PC-3 (cell line): ENCODE results near the gene SLC7A6. TPM values are rescaled to one million over a fixed set of nuclear protein-coding genes. Genes with fewer than 3 reads are reported as not detected.

Source experiments
- ATAC-seq: fragments of 200-7000 bp; cut with Tn5 transposase; 2 replicates; pipeline ENCODE4 v1.9.1; 2020; ENCODE audit warnings: mild to moderate bottlenecking, moderate library complexity
- BruUV-seq: library from RNA; stranded (reverse); fragments of 400-500 nt; replicated peaks from 2 replicates; lab custom pipeline; 2021; lab: Mats Ljungman, UMichigan
- CTCF ChIA-PET: fragments of 300-600 bp; sonication (Branson Sonifier 250); formaldehyde crosslinking; loops from one replicate; lab custom pipeline; 2022; ENCODE audit warnings: antibody characterized with exemption; lab: Charles Lee
- POLR2A ChIA-PET: fragments of 300-600 bp; sonication (Branson Sonifier 250); formaldehyde crosslinking; loops from one replicate; lab custom pipeline; 2022; ENCODE audit warnings: antibody characterized with exemption; ENCODE audit not compliant: unreplicated experiment; lab: Charles Lee
- DNase-seq: peaks from one replicate; pipeline ENCODE4 v3.0.0-alpha.2; 2015
- H2AFZ ChIP-seq: fragments of 300-600 bp; sonication (generic); 2 replicates; pipeline ENCODE4 v1.6.0; 2016; ENCODE audit warnings: antibody characterized with exemption, low read length
- H3F3A ChIP-seq: fragments of 300-600 bp; sonication (generic); one replicate; pipeline ENCODE4 v1.6.0; 2017; ENCODE audit warnings: antibody characterized with exemption, low read length, control low read depth, mild to moderate bottlenecking; ENCODE audit not compliant: unreplicated experiment
- H3K27ac ChIP-seq: fragments of 300-600 bp; sonication (generic); 2 replicates; pipeline ENCODE4 v1.5.1; 2016; ENCODE audit warnings: mild to moderate bottlenecking, low read length
- H3K27me3 ChIP-seq: fragments of 300-600 bp; sonication (generic); 2 replicates; pipeline ENCODE4 v1.6.1; 2016; ENCODE audit warnings: low read length, mixed read lengths
- H3K36me3 ChIP-seq: fragments of 300-600 bp; sonication (generic); 2 replicates; pipeline ENCODE4 v1.6.1; 2016; ENCODE audit warnings: low read depth, mixed run types, low read length, mixed read lengths
- H3K4me1 ChIP-seq: fragments of 300-600 bp; sonication (generic); 2 replicates; pipeline ENCODE4 v1.5.1; 2016; ENCODE audit warnings: low read length; ENCODE audit not compliant: insufficient read depth
- H3K4me2 ChIP-seq: fragments of 300-600 bp; sonication (generic); 2 replicates; pipeline ENCODE4 v1.6.0; 2016; ENCODE audit warnings: low read length
- H3K4me3 ChIP-seq: fragments of 300-600 bp; sonication (generic); 2 replicates; pipeline ENCODE4 v1.5.1; 2016; ENCODE audit warnings: mild to moderate bottlenecking, low read length, mixed read lengths
- H3K79me2 ChIP-seq: fragments of 300-600 bp; sonication (generic); 2 replicates; pipeline ENCODE4 v1.6.1; 2017; ENCODE audit warnings: low read length, mixed read lengths
- H3K9ac ChIP-seq: fragments of 300-600 bp; sonication (generic); 2 replicates; pipeline ENCODE4 v1.6.0; 2016; ENCODE audit warnings: mild to moderate bottlenecking, low read length
- H3K9me2 ChIP-seq: fragments of 300-600 bp; sonication (generic); replicated peaks from 2 replicates; pipeline ENCODE4 v1.6.1; 2016; ENCODE audit warnings: mixed run types, low read length, mixed read lengths
- H3K9me3 ChIP-seq: fragments of 300-600 bp; sonication (generic); 2 replicates; pipeline ENCODE4 v1.6.1; 2016; ENCODE audit warnings: low read length, mixed read lengths
- H4K20me1 ChIP-seq: fragments of 300-600 bp; sonication (generic); 2 replicates; pipeline ENCODE4 v1.6.1; 2016; ENCODE audit warnings: low read length, mixed read lengths
- CTCF ChIP-seq: fragments of 300-600 bp; sonication (generic); conservative IDR thresholded peaks from 2 replicates; pipeline ENCODE4 v1.5.1; 2017; ENCODE audit warnings: antibody characterized with exemption, low read depth, mild to moderate bottlenecking, low read length
- EZH2 ChIP-seq: fragments of 300-600 bp; sonication (generic); IDR thresholded peaks from one replicate; pipeline ENCODE4 v1.6.1; 2017; ENCODE audit warnings: antibody characterized with exemption, mild to moderate bottlenecking, low read length; ENCODE audit not compliant: unreplicated experiment
- EZH2phosphoT487 ChIP-seq: fragments of 300-600 bp; sonication (generic); IDR thresholded peaks from 2 replicates; pipeline ENCODE4 v1.6.1; 2018; ENCODE audit warnings: mild to moderate bottlenecking, antibody characterized with exemption, low read length, borderline replicate concordance
- intact Hi-C: fragments of 100-400 bp; cut with micrococcal nuclease; formaldehyde crosslinking; loops from 2 replicates; pipeline ENCODE4 v1.9.0; 2023
- total RNA-seq: library from RNA; depleted of rRNA; stranded (reverse); fragments of >200 nt; gene quantifications from 2 replicates; pipeline ENCODE4 v1.2.3, GENCODE V29; 2014

SLC7A6 gene
- total RNA-seq, 1 experiment from 2014 or later = 24.7 TPM

GRCh38 chr16:68347605-68348004 lies 83.3 kb downstream of the SLC7A6 start:
- H3F3A ChIP-seq = no peaks in the 10 kb centered on the region
- H2AFZ ChIP-seq = no peak overlapping the region
- TF ChIP-seq EZH2 (no peak), CTCF (no peak), EZH2phosphoT487 (no peak)
- no peak for ATAC-seq
- no peak for DNase-seq
- no peaks in the 10 kb centered on the region; the same call in 1 of the 2 replicates for H3K36me3 ChIP-seq
- ChIA-PET CTCF (no interaction called here), POLR2A (no interaction called here)
- H3K27me3 ChIP-seq = no peaks in the 10 kb centered on the region
- H3K4me3 ChIP-seq = no peak overlapping the region
- H3K9ac ChIP-seq = no peak overlapping the region
- intact Hi-C loops = no loop called here
- BruUV-seq = no TSS peak
- no peaks in the 10 kb centered on the region for H4K20me1 ChIP-seq
- H3K4me2 ChIP-seq = no peak overlapping the region
- no peak overlapping the region for H3K27ac ChIP-seq
- H3K9me3 ChIP-seq = no peaks in the 10 kb centered on the region
- no peaks in the 10 kb centered on the region for H3K79me2 ChIP-seq
- no peaks in the 10 kb centered on the region for H3K4me1 ChIP-seq
- no peaks in the 10 kb centered on the region for H3K9me2 ChIP-seq

GRCh38 chr16:68348639-68349445 lies 84.5 kb downstream of the SLC7A6 start:
- no peaks in the 10 kb centered on the region for H3K79me2 ChIP-seq
- DNase-seq (no peak), ATAC-seq (no peak)
- ChIA-PET CTCF (no interaction called here), POLR2A (no interaction called here)
- no peaks in the 10 kb centered on the region for H3K27me3 ChIP-seq
- no peak for TF ChIP-seq CTCF
- no peak for TF ChIP-seq EZH2
- TF ChIP-seq EZH2phosphoT487 = no peak
- no peaks in the 10 kb centered on the region for H3F3A ChIP-seq
- no peak overlapping the region for H3K4me2 ChIP-seq
- no peaks in the 10 kb centered on the region for H3K9me3 ChIP-seq
- intact Hi-C loops = no loop called here
- H3K27ac ChIP-seq = no peak overlapping the region
- no peak overlapping the region for H3K9ac ChIP-seq
- H3K9me2 ChIP-seq = no peaks in the 10 kb centered on the region
- no peak overlapping the region for H2AFZ ChIP-seq
- H3K4me1 ChIP-seq = no peaks in the 10 kb centered on the region
- BruUV-seq = no TSS peak
- no peaks in the 10 kb centered on the region for H4K20me1 ChIP-seq
- H3K4me3 ChIP-seq = no peak overlapping the region
- no peaks in the 10 kb centered on the region for H3K36me3 ChIP-seq

GRCh38 chr16:68349838-68350410 lies 85.6 kb downstream of the SLC7A6 start:
- POLR2A ChIA-PET = no interaction called here
- no peaks in the 10 kb centered on the region for H3K36me3 ChIP-seq
- no peaks in the 10 kb centered on the region for H3K9me3 ChIP-seq
- H4K20me1 ChIP-seq = no peaks in the 10 kb centered on the region
- no peaks in the 10 kb centered on the region for H3F3A ChIP-seq
- intact Hi-C loops = no loop called here
- CTCF ChIA-PET = no interaction called here
- no peak overlapping the region for H2AFZ ChIP-seq
- H3K4me2 ChIP-seq = no peak overlapping the region
- no peaks in the 10 kb centered on the region for H3K9me2 ChIP-seq
- H3K27ac ChIP-seq = no peak overlapping the region
- H3K4me3 ChIP-seq = no peak overlapping the region
- no TSS peak for BruUV-seq
- no peak for TF ChIP-seq EZH2phosphoT487
- TF ChIP-seq EZH2 = no peak
- TF ChIP-seq CTCF = no peak
- H3K4me1 ChIP-seq = no peaks in the 10 kb centered on the region
- no peak overlapping the region for H3K9ac ChIP-seq
- no peaks in the 10 kb centered on the region for H3K79me2 ChIP-seq
- ATAC-seq (no peak), DNase-seq (no peak)
- H3K27me3 ChIP-seq = no peaks in the 10 kb centered on the region
